ENCODE results near the gene UBE3C.
A peak's percentile ranks its signal among the peaks of the same experiment; 100 is the strongest.

UBE3C gene

DNA sequence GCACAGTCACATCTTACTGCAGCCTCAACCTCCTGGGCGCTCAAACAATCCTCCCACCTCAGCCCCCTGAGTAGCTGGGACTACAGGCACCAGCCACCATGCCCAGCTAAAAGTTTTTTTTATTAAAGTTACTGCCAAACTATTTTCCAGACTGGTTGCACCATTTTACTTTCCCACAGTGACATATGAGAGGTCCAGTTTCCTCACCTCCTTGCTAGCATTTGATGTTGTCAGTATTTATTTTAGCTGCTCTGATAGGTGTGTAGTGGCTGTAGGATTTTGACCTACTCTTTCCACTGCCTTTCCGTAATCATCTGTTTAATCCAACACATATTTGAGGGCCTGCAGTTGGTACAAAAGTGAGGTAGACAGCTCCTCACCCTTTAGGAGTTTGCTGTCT, 5.4 kb upstream of the UBE3C start:
- no peaks in the 10 kb centered on the region for H3K9me3 ChIP-seq

DNA sequence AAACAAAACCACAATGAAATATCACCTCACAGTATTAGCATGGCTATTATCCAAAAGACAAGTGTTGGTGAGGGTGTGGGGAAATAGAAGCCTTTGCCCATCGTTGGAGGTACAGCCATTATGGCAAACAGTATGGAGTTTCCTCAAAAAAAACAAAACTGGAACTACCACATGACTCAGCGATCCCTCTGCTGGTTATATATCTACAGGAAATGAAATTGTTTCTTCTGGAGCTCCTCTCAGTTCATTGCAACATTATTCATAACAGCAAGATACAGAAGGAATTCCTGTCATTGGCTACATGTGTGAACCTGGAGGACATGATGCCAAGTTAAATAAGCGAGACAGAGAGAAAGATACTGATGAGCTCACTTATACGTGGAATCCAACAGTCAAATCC, 2.4 kb upstream of the UBE3C start:
- peaks cover 0 to under 1% (median 0%) of the 10 kb centered on the region in 3 donors for H3K36me3 ChIP-seq
- no peak overlapping the region for H3K27ac ChIP-seq
- no peak for DNase-seq
- no peak overlapping the region for H3K4me3 ChIP-seq
- intact Hi-C loops (cut with DNase I; ENCODE audit: low total_unique reads), result loop anchor here (10.0 kb wide), 1 partner anchor 242 kb away; the partner anchor contains the start of gene LMBR1
- TF ChIP-seq, protein P1, sequence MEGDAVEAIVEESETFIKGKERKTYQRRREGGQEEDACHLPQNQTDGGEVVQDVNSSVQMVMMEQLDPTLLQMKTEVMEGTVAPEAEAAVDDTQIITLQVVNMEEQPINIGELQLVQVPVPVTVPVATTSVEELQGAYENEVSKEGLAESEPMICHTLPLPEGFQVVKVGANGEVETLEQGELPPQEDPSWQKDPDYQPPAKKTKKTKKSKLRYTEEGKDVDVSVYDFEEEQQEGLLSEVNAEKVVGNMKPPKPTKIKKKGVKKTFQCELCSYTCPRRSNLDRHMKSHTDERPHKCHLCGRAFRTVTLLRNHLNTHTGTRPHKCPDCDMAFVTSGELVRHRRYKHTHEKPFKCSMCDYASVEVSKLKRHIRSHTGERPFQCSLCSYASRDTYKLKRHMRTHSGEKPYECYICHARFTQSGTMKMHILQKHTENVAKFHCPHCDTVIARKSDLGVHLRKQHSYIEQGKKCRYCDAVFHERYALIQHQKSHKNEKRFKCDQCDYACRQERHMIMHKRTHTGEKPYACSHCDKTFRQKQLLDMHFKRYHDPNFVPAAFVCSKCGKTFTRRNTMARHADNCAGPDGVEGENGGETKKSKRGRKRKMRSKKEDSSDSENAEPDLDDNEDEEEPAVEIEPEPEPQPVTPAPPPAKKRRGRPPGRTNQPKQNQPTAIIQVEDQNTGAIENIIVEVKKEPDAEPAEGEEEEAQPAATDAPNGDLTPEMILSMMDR (IDR thresholded peaks at IDR 0.05), result no peak
- H3K4me1 ChIP-seq, result peaks cover 0 to 23% (median 16%) of the 10 kb centered on the region in 4 donors
- H3K9me3 ChIP-seq, result no peaks in the 10 kb centered on the region
- peaks cover 0 to 4% of the 10 kb centered on the region in 2 donors for H3K27me3 ChIP-seq

More for the DNA sequence above, 5.4 kb upstream of the UBE3C start:
- DNase-seq, result no peak
- Histone ChIP-seq H3K4me3 (no peak overlapping the region), H3K4me1 (peaks cover 0 to 4% (median 0%) of the 10 kb centered on the region in 4 donors), H3K36me3 (no peaks in the 10 kb centered on the region), H3K27me3 (peaks cover 0 to 21% of the 10 kb centered on the region in 2 donors), H3K27ac (no peak overlapping the region)
- intact Hi-C loops (cut with DNase I; ENCODE audit: low total_unique reads), result loop anchor here (10.0 kb wide), 1 partner anchor 239 kb away; the partner anchor contains the start of gene LMBR1
- TF ChIP-seq, protein P1 (IDR thresholded peaks at IDR 0.05), result no peak

DNA sequence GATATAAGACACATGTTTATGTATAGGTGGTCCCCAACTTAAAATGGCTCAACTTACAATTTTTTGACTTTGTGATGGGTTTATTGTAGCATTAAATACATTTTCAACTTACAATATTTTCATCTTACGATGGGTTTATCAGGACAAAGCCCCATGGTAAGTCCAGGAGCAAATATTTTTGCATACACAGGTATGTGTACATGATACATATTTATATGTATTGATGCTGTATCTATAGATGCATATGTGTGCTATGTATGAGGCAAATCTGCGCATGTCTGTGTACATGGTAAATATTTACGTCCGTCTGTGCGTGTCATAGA, 664 bp upstream of the UBE3C start:
- Histone ChIP-seq H3K27me3 (no peaks in the 10 kb centered on the region), H3K4me3 (peak overlapping the region; percentile 79 to 80), H3K36me3 (peaks cover 0 to 4% (median 0%) of the 10 kb centered on the region in 3 donors), H3K9me3 (no peaks in the 10 kb centered on the region), H3K27ac (peak overlapping the region; percentile 83 to 88), H3K4me1 (peaks cover 0 to 33% (median 19%) of the 10 kb centered on the region in 4 donors)
- intact Hi-C loops (cut with DNase I; ENCODE audit: low total_unique reads), result loop anchor here (10.0 kb wide), 1 partner anchor 243 kb away; the partner anchor contains the start of gene LMBR1
- DNase-seq, result no peak
- TF ChIP-seq, protein P1 (IDR thresholded peaks at IDR 0.05), result no peak

DNA sequence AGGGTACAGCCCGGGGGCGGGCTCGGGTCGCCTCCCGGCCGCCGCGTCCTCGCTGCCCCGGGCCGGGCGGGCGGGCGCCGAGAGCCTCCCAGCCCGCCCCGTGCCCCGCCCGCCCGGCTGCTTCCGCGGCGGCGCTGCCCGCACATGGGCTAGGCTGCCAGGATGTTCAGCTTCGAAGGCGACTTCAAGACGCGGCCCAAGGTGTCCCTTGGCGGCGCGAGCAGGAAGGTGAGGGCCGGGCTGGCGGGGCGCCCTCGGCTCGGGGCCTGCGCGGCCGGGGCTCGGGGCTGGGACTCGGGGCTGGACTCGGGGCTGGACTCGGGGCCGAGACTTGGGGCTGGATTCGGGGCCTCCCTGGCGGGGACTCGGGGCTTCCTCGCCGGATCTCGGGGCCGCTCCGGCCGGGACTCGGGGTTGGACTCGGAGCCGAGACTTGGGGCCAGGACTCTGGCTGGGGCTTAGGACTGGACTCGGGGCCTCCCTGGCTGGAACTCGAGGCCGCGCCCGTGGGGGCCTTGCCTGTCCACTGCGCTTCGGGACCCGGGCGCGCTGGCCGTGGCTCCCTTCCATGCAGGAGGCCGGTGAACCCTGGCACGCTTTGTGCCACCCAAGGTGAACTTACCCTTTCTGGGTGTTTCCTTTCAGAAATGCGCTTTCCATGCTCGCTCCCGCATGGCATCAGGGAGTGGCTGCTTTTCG, 534 bp downstream of the UBE3C start:
- peaks cover 0 to 33% (median 20%) of the 10 kb centered on the region in 4 donors for H3K4me1 ChIP-seq
- peak overlapping the region; percentile 79 to 80 for H3K4me3 ChIP-seq
- H3K36me3 ChIP-seq, result peaks cover 0 to 8% (median 4%) of the 10 kb centered on the region in 3 donors
- no peaks in the 10 kb centered on the region for H3K9me3 ChIP-seq
- TF ChIP-seq, protein P1 (IDR thresholded peaks at IDR 0.05), result no peak
- no peaks in the 10 kb centered on the region for H3K27me3 ChIP-seq
- intact Hi-C loops (cut with DNase I; ENCODE audit: low total_unique reads), result loop anchor here (10.0 kb wide), 1 partner anchor 244 kb away; the partner anchor contains the start of gene LMBR1
- peak; percentile 30 to 76 for DNase-seq
- H3K27ac ChIP-seq, result peak overlapping the region; percentile 83 to 88

DNA sequence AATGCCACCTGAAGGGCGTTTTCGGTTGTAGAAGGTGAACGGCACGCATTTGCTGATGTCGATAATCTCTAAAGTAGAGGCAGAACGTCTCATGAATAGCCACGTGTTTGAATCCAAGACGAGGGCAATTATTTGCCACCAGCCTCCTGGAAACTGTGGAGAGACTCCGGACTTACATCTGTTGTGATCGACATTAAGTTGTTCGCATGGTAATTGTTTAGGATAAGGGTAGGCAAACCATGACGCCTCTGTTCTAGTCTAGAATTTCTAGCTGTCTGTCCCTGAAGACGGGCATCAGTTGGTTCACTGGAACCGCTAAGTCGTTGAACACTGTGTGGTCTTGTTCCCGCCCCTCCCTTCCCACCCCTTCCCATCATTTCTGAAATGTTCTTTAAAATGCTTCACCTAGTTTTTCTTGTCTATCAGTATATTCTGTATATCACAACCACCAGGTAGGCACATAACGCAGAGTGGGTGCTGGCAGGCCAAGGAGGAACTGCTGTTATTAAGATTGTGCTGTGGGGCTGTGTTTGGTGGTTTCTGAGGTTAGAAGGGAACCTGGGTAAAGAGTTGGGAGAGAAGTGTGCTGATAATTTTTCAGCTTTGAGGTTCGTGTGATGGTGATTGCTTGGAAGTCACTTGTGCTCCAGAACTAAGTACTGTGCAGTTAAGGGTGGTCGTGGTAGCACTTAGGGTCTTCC, 1.2 kb downstream of the UBE3C start:
- intact Hi-C loops (cut with DNase I; ENCODE audit: low total_unique reads), result loop anchor here (10.0 kb wide), 2 partner anchors 135 to 245 kb away; partner anchors contain the start of gene LMBR1
- TF ChIP-seq, protein P1 (IDR thresholded peaks at IDR 0.05), result no peak

More for the DNA sequence above, 1.2 kb downstream of the UBE3C start:
- Histone ChIP-seq H3K4me1 (peaks cover 0 to 33% (median 20%) of the 10 kb centered on the region in 4 donors), H3K4me3 (peak overlapping the region; percentile 79 to 80), H3K27ac (peak overlapping the region; percentile 83 to 88), H3K36me3 (peaks cover 0 to 9% (median 4%) of the 10 kb centered on the region in 3 donors), H3K27me3 (no peaks in the 10 kb centered on the region), H3K9me3 (no peaks in the 10 kb centered on the region)
- DNase-seq, result no peak
